ENCODE data around the gene UBE2J1. TPM values are rescaled to one million over a fixed set of nuclear protein-coding genes. Genes with fewer than 3 reads are reported as not detected.

The UBE2J1 gene
- total and polyA plus RNA-seq, 9 of the 15 experiments (the other 6 are each of a cell fraction or from before 2014, with no cell fraction given) = 11.6 to 32.6 (median 22.0) TPM

GRCh38 chr6:89350281-89350966, 2.1 kb downstream of the UBE2J1 start (continued):
- TF ChIP-seq ZNF407 (IDR thresholded peaks at IDR 0.05; ENCODE audit: low read depth) (0 out of 2 replicates have a peak, but pooled peaks have one; percentile 47), SAP30 (IDR thresholded peaks at IDR 0.05; ENCODE audit: borderline replicate concordance, insufficient read depth, low read depth, low read length, poor library complexity, severe bottlenecking) (no peak)
